ENCODE results near the gene MICU1.
"Not testable (repeated sequence)": the region's sequence is repeated elsewhere in the genome, so short reads cannot be mapped to it uniquely, and the experiment has no call there.

MICU1 gene

GRCh38 chr10:72375173-72375572 lies 250.7 kb downstream of the MICU1 start:
- no peak for DNase-seq

GRCh38 chr10:72370201-72370722 lies 255.6 kb downstream of the MICU1 start:
- no peak for DNase-seq

GRCh38 chr10:72367301-72367960 lies 258.4 kb downstream of the MICU1 start:
- no peak for DNase-seq

- no peak for DNase-seq
These were observed 260.6 kb downstream of the MICU1 start for GRCh38 chr10:72365106-72365895.

- peak; percentile 52 for DNase-seq
These were observed 261.6 kb downstream of the MICU1 start for GRCh38 chr10:72364239-72364777.

- DNase-seq: no peak
These were observed 268.9 kb downstream of the MICU1 start for GRCh38 chr10:72356987-72357386.

GRCh38 chr10:72356115-72356514 lies 269.8 kb downstream of the MICU1 start:
- no peak for DNase-seq

GRCh38 chr10:72355214-72355555 lies 270.7 kb downstream of the MICU1 start:
- no peak for DNase-seq

GRCh38 chr10:72354356-72355213 lies 271.3 kb downstream of the MICU1 start, which contains the start of gene DNAJB12:
TSS of gene DNAJB12 (minus strand) at chr10:72354919. CDS start at chr10:72354897, 22 bp downstream.
- DNase-seq: peak; percentile 81

GRCh38 chr10:72353965-72354355 lies 271.9 kb downstream of the MICU1 start:
- no peak for DNase-seq

- peak; percentile 24 for DNase-seq
These were observed 272.6 kb downstream of the MICU1 start for GRCh38 chr10:72353028-72353964.

GRCh38 chr10:72351479-72351878 lies 274.4 kb downstream of the MICU1 start:
- DNase-seq: no peak

GRCh38 chr10:72349438-72349837 lies 276.4 kb downstream of the MICU1 start:
- no peak for DNase-seq

GRCh38 chr10:72348282-72348681 lies 277.6 kb downstream of the MICU1 start:
- DNase-seq: no peak

- not testable (repeated sequence) for DNase-seq
These were observed 279.8 kb downstream of the MICU1 start for GRCh38 chr10:72346117-72346516.

GRCh38 chr10:72344932-72345331 lies 280.9 kb downstream of the MICU1 start:
- no peak for DNase-seq

- no peak for DNase-seq
These were observed 283.0 kb downstream of the MICU1 start for GRCh38 chr10:72342911-72343310.

- DNase-seq: peak; percentile 3
These were observed 285.2 kb downstream of the MICU1 start for GRCh38 chr10:72340510-72341261.

GRCh38 chr10:72338180-72338579 lies 287.7 kb downstream of the MICU1 start:
- DNase-seq: no peak

GRCh38 chr10:72337722-72338121 lies 288.2 kb downstream of the MICU1 start:
- no peak for DNase-seq

- DNase-seq: peak; percentile 42
These were observed 288.7 kb downstream of the MICU1 start for GRCh38 chr10:72337039-72337629.

Data from NCI-H748 treated with DMSO at 0.1 percent for 48 hours (cell line).